T-helper 1 cell treated with Interleukin-12 subunit alpha and Interleukin-12 subunit beta and Interleukin-4 antibody, amounts not matched to agents 30 ng/mL and 1 ng/mL, for 36 hours (primary cell): ENCODE results near the gene SNX27. TPM values are rescaled to one million over a fixed set of nuclear protein-coding genes. Genes with fewer than 3 reads are reported as not detected.
"Not testable (repeated sequence)": the region's sequence is repeated elsewhere in the genome, so short reads cannot be mapped to it uniquely, and the experiment has no call there.

Experiments
- intact Hi-C: fragments of 100-400 bp; cut with micrococcal nuclease; formaldehyde crosslinking; loops from one replicate; pipeline ENCODE4 v1.15.1; 2024
- total RNA-seq: library from RNA; stranded (reverse); gene quantifications from 2 replicates; pipeline ENCODE4 v1.2.3, GENCODE V29; 2022

SNX27 gene
- total RNA-seq, 1 donor from 2014 or later = 27.6 TPM

GRCh38 chr1:151638074-151638775 is 26.4 kb downstream of the SNX27 start:
- intact Hi-C loops = no loop called here

GRCh38 chr1:151638812-151639211 is 27.0 kb downstream of the SNX27 start:
- intact Hi-C loops = no loop called here

GRCh38 chr1:151639466-151639865 is 27.6 kb downstream of the SNX27 start:
- intact Hi-C loops = no loop called here

DNA sequence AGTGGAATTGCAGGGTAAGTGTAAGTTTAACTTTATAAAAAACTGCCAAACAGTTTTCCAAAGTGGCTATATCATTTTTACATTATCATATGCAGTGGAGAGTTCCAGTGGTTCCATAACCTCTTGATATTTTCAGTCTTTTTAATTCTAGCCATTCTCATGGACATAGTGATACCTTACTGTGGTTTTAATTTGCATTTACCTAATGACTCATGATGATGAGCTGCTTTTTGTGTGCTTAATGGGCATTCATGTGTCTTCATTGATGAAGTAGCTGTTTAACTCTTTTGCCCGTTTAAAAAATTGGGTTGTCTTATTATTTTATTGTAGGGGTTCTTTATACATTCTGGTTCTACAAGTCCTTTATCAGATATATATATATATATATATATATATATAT is 29.4 kb downstream of the SNX27 start:
- intact Hi-C loops = no loop called here

DNA sequence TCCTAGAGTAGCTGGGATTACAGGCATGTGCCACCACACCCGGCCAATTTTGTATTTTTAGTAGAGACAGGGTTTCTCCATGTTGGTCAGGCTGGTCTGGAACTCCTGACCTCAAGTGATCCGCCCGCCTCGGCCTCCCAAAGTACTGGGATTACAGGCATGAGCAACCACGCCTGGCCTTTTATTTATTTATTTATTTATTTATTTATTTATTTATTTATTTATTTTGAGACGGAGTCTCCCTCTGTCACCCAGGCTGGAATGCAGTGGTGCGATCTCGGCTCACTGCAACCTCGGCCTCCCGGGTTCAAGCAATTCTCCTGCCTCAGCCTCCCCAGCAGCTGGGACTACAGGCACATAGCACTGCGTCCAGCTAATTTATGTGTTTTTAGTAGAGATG is 31.2 kb downstream of the SNX27 start:
- intact Hi-C loops = not testable (repeated sequence)

DNA sequence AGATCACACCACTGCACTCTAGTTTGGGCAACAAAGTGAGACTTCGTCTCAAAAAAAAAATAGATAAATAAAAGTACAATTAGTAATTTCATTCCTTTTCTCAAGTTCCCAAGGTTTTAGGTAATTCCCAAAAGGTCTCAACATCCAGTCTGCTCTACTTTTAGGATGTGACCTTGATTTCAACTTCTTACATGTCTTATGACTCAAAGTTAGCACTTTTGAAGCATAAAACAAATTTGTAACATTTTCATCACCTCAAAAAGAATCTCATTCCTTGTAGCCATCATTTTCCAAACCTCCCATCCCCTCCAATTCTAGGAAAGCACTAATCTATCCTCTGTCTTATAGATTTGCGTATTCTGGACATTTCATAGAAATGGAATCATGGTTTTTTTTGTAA is 32.2 kb downstream of the SNX27 start:
- intact Hi-C loops = no loop called here

GRCh38 chr1:151653397-151653796 is 41.5 kb downstream of the SNX27 start:
- intact Hi-C loops = no loop called here

GRCh38 chr1:151655371-151655770 is 43.5 kb downstream of the SNX27 start:
- intact Hi-C loops = no loop called here

GRCh38 chr1:151661751-151662150 is 49.9 kb downstream of the SNX27 start:
- intact Hi-C loops = no loop called here

DNA sequence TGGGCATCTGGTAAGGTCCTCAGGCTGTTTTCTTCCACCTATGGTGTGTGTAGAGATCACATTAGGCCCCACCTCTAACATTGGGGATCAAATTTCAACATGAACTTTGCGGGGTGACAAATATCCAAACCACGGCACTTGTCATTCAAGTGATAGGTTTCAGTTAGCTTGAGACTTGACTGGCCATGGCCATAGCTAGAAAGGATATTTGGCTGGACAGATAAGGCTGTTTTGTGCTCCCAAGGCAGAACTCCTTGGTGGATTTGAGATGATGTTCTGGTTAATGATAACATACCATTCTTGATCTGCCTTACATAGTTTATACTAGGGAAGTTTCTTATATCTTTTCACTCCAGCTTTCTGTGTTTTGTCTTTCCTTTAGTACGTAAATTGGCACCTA is 56.2 kb downstream of the SNX27 start:
- intact Hi-C loops = no loop called here

GRCh38 chr1:151670036-151670675 is 58.3 kb downstream of the SNX27 start:
- intact Hi-C loops = not testable (repeated sequence)

- intact Hi-C loops = no loop called here
Observed at GRCh38 chr1:151673407-151673806, 61.6 kb downstream of the SNX27 start.

GRCh38 chr1:151680391-151680790 is 68.5 kb downstream of the SNX27 start:
- intact Hi-C loops = no loop called here

DNA sequence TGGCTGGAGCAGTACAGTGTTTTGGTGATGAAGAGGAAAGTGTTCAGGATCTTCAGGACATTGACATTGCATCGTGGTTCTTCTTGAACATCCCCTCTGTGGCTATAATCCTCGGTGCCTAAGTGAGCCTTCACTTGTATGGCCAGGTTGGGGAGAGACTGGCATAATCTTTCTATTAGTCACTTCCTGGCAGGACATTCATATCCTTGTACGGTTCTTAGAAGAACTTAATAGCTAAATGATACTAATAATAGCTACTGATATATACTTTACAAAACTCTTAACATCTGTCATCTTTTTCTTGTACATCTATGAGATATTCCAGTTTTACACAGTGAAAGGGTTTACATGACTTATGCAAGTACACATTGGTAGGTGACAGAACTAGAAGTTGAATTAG is 69.0 kb downstream of the SNX27 start:
- intact Hi-C loops = no loop called here

DNA sequence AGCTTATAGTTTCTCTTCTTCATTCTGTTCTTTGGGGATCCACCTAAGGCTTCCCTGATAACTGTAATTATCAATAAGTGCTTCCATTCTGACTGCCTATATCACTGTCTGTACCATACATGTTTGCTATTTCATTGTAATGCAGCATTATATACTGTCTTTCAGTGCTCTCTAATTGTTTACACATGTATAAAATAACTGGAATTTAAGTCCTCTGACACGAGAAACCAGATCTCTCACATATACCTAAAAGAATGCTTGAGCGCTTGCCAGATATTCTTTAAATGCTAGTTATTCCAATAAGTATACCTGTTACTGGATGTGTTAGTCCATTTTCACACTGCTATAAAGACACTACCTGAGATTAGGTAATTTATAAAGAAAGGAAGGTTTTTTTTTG is 70.1 kb downstream of the SNX27 start:
- intact Hi-C loops = no loop called here

DNA sequence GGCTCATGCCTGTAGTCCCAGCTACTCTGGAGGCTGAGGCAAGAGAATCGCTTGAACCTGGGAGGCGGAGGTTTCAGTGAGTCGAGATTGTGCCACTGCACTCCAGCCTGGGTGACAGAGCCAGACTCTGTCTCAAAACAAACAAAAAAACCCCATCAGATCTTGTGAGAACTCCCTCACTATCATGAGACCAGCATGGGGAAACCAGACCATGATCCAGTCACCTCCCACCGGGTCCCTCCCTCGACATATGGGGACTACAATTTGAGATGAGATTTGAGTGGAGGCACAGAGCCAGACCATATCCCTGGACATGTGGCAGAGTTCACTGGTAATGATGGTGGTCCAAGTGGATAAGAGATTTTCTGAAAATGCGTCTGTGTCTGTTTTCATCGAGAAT is 71.1 kb downstream of the SNX27 start:
- intact Hi-C loops = not testable (repeated sequence)

- intact Hi-C loops = no loop called here
Observed at GRCh38 chr1:151684128-151684527, 72.3 kb downstream of the SNX27 start.

- intact Hi-C loops = no loop called here
Observed at GRCh38 chr1:151686561-151686960, 74.7 kb downstream of the SNX27 start.

DNA sequence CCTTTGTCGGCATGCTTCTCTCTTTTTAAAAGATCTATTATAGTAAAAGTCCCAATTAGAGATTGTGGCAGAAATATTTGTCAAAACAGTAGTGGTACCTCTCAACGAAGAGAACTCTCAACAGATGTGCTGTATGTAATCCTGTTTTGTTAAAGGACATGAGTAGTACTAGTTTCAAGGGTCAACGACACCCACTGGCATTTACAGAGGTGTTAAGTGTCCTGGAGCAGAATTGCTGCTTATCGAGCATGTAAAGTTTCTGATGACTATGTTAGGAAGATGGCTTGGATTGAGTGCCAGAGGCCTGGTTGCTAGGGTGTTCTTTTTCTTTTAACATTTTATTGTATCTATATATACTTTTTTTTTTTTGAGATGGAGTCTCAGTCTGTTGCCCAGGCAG is 77.6 kb downstream of the SNX27 start:
- intact Hi-C loops = no loop called here

- intact Hi-C loops = no loop called here
Observed at GRCh38 chr1:151692226-151692625, 80.4 kb downstream of the SNX27 start.

GRCh38 chr1:151693057-151693651 is 81.3 kb downstream of the SNX27 start:
- intact Hi-C loops = loop anchor here (1.0 kb wide), 2 partner anchors 42 to 143 kb away; no protein-coding TSS in a partner anchor

- intact Hi-C loops = no loop called here
Observed at GRCh38 chr1:151701515-151701914, 89.7 kb downstream of the SNX27 start.

DNA sequence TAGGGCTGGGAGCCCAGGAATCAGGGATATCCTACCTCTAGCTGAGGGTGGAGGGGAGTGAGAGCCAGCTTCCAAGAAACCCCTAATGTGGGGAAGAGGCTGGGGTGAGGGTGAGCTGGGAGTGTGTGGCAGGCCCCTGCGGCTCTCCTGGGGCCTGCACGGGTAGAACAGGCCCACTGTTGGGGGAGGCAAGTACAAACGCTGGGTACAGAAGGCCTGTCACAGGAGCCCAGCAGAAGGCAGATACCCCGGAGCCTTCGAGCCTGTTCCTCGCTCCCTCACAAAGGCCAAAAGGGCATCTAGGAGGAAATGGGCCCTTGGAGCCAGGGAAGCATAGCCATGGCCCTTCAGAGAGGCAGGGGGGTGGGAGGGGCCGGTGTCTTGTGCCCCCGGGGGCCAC is 91.1 kb downstream of the SNX27 start:
- intact Hi-C loops = no loop called here
